ENCODE measurements around the gene PPA1.

GRCh38 chr10:70169649-70170364 lies 63.4 kb downstream of the PPA1 start:
- TF ChIP-seq POLR2AphosphoS5 (IDR thresholded peaks at IDR 0.05; ENCODE audit: borderline replicate concordance, low read depth, low read length) (no peak), EZH2 (IDR thresholded peaks at IDR 0.05) (no peak), FOXP2 (optimal IDR thresholded peaks at IDR 0.05; ENCODE audit: control extremely low read depth, extremely low read length, insufficient read depth) (no peak)
